Measurements from ENCODE around the gene OXCT2.
"Not testable (repeated sequence)": the region's sequence is repeated elsewhere in the genome, so short reads cannot be mapped to it uniquely, and the experiment has no call there.

- not testable (repeated sequence) for TF ChIP-seq CTCF, POLR2AphosphoS5, POLR2A, EP300 (IDR thresholded peaks at IDR 0.05)
Observed at GRCh38 chr1:39763619-39764374, 7.4 kb downstream of the OXCT2 start.

All from suprapubic skin (tissue), 4 donors.